Cardiac muscle cell (in vitro differentiated cells and primary cell): Measurements from ENCODE around the gene RFX8. TPM values are rescaled to one million over a fixed set of nuclear protein-coding genes. Genes with fewer than 3 reads are reported as not detected.
A peak's percentile ranks its signal among the peaks of the same experiment; 100 is the strongest.

Experiments used
- DNase-seq, 2 donors: peaks; one replicate each; pipeline versions ENCODE4 v3.0.0 to v3.0.0-alpha.2; 2010 to 2017; ENCODE audit warnings: low read depth in 1 of 2, low spot score in 1 of 2
- H3K27ac ChIP-seq: fragments of 200-600 bp; sonication (generic); 2 replicates; pipeline ENCODE4 v1.5.1; 2016
- H3K27me3 ChIP-seq: fragments of 200-600 bp; sonication (generic); 2 replicates; pipeline ENCODE4 v1.6.0; 2016; ENCODE audit warnings: control low read depth
- H3K36me3 ChIP-seq: fragments of 200-600 bp; sonication (generic); 2 replicates; pipeline ENCODE4 v1.5.1; 2016; ENCODE audit warnings: control low read depth
- H3K4me1 ChIP-seq: fragments of 200-600 bp; sonication (generic); 2 replicates; pipeline ENCODE4 v1.8.1; 2017; ENCODE audit warnings: low read depth, mild to moderate bottlenecking, mixed run types
- H3K4me3 ChIP-seq: fragments of 200-600 bp; sonication (generic); 2 replicates; pipeline ENCODE4 v1.5.1; 2016; ENCODE audit warnings: mild to moderate bottlenecking
- H3K9me3 ChIP-seq: fragments of 200-600 bp; sonication (generic); 2 replicates; pipeline ENCODE4 v1.5.1; 2017; ENCODE audit warnings: low read depth, mild to moderate bottlenecking, control low read depth
- CTCF ChIP-seq: IDR thresholded peaks from 2 replicates; pipeline ENCODE4 v1.5.1; 2012; ENCODE audit warnings: low read depth, mild to moderate bottlenecking, low read length
- polyA plus RNA-seq: library from polyadenylated mRNA; unstranded; fragments of >200 nt; fragmentation: Nextera tagmentation; extraction: Ambion mirVana; gene quantifications from 2 replicates; pipeline ENCODE4 v1.2.1, GENCODE V29; 2016
- total RNA-seq: library from RNA; depleted of rRNA; stranded (reverse); fragments of >200 nt; gene quantifications from 2 replicates; pipeline ENCODE4 v1.2.3, GENCODE V29; 2016

The RFX8 gene
- total and polyA plus RNA-seq, 2 experiments from 2014 or later = 0.12 TPM; not detected in 1

GRCh38 chr2:101361522-101361921 is 113.4 kb downstream of the RFX8 start:
- Histone ChIP-seq H3K27ac (no peak overlapping the region), H3K36me3 (no peaks in the 10 kb centered on the region), H3K4me1 (no peaks in the 10 kb centered on the region), H3K4me3 (no peak overlapping the region), H3K9me3 (no peaks in the 10 kb centered on the region), H3K27me3 (no peaks in the 10 kb centered on the region)
- TF ChIP-seq CTCF = no peak
- DNase-seq = no peak

- Histone ChIP-seq H3K9me3 (no peaks in the 10 kb centered on the region), H3K4me1 (no peaks in the 10 kb centered on the region), H3K27me3 (no peaks in the 10 kb centered on the region), H3K4me3 (no peak overlapping the region), H3K27ac (no peak overlapping the region), H3K36me3 (no peaks in the 10 kb centered on the region)
- TF ChIP-seq CTCF = no peak
- no peak for DNase-seq
These were observed 113.8 kb downstream of the RFX8 start for GRCh38 chr2:101361121-101361520.

GRCh38 chr2:101360232-101360631 is 114.7 kb downstream of the RFX8 start:
- no peak for TF ChIP-seq CTCF
- no peaks in the 10 kb centered on the region for H3K27me3 ChIP-seq
- no peak overlapping the region for H3K4me3 ChIP-seq
- H3K36me3 ChIP-seq = no peaks in the 10 kb centered on the region
- H3K27ac ChIP-seq = no peak overlapping the region
- H3K4me1 ChIP-seq = no peaks in the 10 kb centered on the region
- no peak for DNase-seq
- no peaks in the 10 kb centered on the region for H3K9me3 ChIP-seq

GRCh38 chr2:101359410-101359954 is 115.4 kb downstream of the RFX8 start:
- Histone ChIP-seq H3K9me3 (no peaks in the 10 kb centered on the region), H3K27me3 (no peaks in the 10 kb centered on the region), H3K27ac (no peak overlapping the region), H3K4me3 (no peak overlapping the region), H3K36me3 (no peaks in the 10 kb centered on the region), H3K4me1 (no peaks in the 10 kb centered on the region)
- no peak for DNase-seq
- TF ChIP-seq CTCF = no peak

- no peak overlapping the region for H3K27ac ChIP-seq
- H3K4me1 ChIP-seq = no peaks in the 10 kb centered on the region
- no peak for TF ChIP-seq CTCF
- H3K27me3 ChIP-seq = no peaks in the 10 kb centered on the region
- H3K4me3 ChIP-seq = no peak overlapping the region
- H3K36me3 ChIP-seq = no peaks in the 10 kb centered on the region
- H3K9me3 ChIP-seq = no peaks in the 10 kb centered on the region
- no peak for DNase-seq
These were observed 117.5 kb downstream of the RFX8 start for GRCh38 chr2:101357376-101357775.

GRCh38 chr2:101356521-101356920 is 118.4 kb downstream of the RFX8 start:
- peak in 1 of 2 donors; percentile 35 for DNase-seq

More at GRCh38 chr2:101356521-101356920, 118.4 kb downstream of the RFX8 start:
- Histone ChIP-seq H3K27me3 (no peaks in the 10 kb centered on the region), H3K36me3 (no peaks in the 10 kb centered on the region), H3K27ac (no peak overlapping the region), H3K9me3 (no peaks in the 10 kb centered on the region), H3K4me1 (no peaks in the 10 kb centered on the region), H3K4me3 (no peak overlapping the region)
- TF ChIP-seq CTCF = no peak
